LNCaP clone FGC (cell line): ENCODE data around the gene MBNL2.
A peak's percentile ranks its signal among the peaks of the same experiment; 100 is the strongest.

Experiments
- DNase-seq: peaks from one replicate; pipeline ENCODE4 v3.0.0-alpha.2; 2011; ENCODE audit warnings: low read depth
- H3K4me3 ChIP-seq: 2 replicates; pipeline ENCODE4 v1.5.1; 2011; ENCODE audit warnings: mild to moderate bottlenecking, low read depth, low read length, control low read depth
- TF ChIP-seq, protein P1 (sequence below): IDR thresholded peaks from 2 replicates; pipeline ENCODE4 v1.5.1; 2012; ENCODE audit warnings: mild to moderate bottlenecking; ENCODE audit not compliant: control insufficient read depth, insufficient read depth; ENCODE audit errors: extremely low read depth

Gene MBNL2

DNA sequence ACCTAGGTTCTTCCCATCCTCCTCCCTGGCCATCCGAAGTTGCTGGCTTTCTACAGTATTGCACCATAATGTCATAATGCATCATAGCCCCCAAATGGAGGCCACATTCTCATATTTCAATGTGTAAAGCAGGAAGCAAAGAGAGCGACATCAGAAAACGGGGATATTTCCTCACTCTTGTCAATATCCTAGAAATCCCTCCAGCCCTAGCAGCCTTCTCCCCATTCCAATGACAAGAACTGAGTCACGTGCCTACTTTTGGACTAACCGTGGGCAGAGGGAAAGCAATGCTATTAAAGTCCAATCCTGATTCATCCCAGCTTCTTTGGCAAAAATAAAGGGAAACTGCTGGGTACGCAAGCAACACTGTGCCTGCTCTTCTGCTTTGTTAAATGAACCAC lies 207.5 kb downstream of the MBNL2 start:
- TF ChIP-seq, protein P1, sequence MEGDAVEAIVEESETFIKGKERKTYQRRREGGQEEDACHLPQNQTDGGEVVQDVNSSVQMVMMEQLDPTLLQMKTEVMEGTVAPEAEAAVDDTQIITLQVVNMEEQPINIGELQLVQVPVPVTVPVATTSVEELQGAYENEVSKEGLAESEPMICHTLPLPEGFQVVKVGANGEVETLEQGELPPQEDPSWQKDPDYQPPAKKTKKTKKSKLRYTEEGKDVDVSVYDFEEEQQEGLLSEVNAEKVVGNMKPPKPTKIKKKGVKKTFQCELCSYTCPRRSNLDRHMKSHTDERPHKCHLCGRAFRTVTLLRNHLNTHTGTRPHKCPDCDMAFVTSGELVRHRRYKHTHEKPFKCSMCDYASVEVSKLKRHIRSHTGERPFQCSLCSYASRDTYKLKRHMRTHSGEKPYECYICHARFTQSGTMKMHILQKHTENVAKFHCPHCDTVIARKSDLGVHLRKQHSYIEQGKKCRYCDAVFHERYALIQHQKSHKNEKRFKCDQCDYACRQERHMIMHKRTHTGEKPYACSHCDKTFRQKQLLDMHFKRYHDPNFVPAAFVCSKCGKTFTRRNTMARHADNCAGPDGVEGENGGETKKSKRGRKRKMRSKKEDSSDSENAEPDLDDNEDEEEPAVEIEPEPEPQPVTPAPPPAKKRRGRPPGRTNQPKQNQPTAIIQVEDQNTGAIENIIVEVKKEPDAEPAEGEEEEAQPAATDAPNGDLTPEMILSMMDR, result no peak
- DNase-seq, result no peak
- H3K4me3 ChIP-seq, result no peak overlapping the region

DNA sequence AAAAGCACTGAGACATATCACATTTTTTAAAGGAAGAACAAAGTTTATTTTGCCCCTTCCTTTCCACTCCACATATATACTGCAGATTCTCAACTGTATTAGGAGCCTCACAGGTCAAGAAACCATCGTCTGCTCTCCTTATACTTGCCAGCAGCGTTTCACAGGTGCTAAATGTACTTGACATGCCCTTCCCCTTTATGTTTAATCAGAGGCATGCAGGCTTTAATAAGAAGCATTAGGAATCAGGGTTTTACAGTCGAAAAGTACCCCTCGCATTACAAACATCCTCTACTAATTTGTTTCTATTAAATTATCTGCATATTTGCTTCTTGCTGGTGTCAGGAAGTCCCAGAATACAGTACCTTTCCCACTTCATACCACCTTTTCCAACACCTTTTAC lies 208.2 kb downstream of the MBNL2 start:
- no peak for DNase-seq
- H3K4me3 ChIP-seq, result no peak overlapping the region
- TF ChIP-seq, protein P1, result no peak

DNA sequence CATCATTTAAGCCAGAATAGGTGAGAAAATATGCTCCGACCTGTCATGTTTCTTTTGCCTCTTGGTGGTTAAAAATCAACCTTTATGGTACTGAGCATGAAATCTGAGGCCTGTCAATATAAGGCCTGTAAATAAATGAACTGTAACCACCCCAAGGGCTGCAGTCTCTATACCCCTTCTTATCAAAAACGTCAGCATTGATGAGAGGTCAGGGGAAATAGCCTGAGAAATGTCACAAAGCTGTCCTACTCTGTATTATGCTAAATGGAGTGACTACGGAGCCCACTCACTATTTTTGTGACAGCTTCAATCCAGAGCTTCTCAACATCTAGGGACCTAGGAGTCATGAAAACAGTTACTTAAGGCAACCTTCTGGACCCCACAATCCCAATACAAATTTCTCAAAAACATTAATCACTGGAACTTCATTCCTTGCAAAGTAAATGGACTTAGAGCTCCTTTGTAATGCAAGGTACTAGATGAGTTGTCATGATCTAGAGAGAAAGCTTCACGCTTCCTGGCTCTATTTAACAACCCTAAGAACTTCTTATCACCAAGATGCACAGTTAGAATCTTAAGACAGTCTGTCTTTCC lies 209.1 kb downstream of the MBNL2 start:
- DNase-seq, result no peak
- TF ChIP-seq, protein P1, result no peak
- H3K4me3 ChIP-seq, result no peak overlapping the region

DNA sequence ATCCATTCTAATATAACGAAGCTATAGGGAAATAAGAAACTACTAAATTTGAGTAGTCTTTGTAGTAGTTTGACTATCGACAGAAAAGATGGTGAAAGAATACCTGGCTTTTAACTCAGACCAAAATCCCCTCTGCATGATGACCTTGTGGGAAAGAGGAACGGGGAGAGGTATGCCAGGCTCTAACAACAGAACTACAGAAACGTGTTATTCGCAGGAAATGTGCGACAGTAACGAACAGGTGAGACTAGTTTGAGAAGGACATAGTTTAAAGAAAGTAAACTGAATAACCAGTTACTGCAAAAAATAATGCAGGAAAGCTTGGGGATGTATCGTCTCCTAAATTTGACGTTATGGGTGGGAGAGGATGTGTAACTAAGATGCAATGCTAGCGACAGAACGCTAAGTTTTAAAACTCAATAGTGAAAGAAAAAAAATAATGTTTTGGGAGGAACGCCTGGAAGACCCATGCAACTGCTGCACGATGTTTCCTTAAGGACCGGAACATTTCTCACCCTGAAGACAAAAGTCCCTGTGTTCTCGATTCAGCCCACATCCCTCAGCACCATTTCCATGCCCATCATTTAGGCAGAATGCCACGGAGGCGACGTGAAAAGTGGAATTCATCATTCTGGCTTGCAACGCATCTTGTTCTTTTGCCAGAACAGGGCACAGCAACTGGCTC lies 210.2 kb downstream of the MBNL2 start:
- H3K4me3 ChIP-seq, result peak overlapping the region; percentile 64
- DNase-seq, result no peak
- TF ChIP-seq, protein P1, result no peak

DNA sequence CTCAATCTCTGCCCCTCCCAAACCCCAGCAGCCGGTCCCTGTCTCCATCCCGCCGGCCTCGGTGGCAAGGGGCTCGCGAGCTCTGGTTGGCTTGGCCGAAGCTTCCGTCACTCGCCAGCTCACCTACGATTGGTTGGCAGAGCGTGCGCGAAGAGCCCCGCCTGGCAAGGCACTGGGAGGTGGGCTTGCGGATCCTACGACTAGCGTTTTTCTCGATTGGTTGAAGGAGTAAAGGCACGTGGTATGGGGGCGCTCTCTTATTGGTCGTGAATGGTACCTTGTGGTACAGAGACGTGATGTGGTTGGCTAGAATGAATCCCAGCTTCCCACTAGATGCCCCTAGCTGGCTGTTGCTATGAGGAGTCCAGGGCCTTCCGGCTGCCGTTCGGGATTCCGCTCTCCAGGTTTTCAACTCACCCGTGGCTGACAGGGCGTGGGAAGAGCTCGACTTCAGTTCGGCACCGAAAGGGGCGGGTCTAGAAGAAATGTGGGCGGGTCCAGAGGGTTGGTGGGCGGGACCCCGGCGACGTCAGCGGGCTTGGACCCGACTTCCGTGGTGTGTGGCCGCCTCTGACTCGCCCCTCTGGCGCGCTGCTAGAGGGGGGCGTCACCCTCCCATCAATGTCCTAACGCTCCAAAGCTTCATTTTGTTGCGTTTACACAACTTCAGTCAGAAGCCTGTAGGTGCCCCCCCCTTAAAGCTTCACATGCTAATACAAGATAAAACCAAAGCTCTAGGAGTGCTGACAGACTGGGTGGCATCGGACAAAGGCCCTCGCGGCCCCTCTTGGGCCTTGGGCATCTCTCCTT lies 211.0 kb downstream of the MBNL2 start:
- peak overlapping the region; percentile 87 for H3K4me3 ChIP-seq
- DNase-seq, result peak; percentile 100
- TF ChIP-seq, protein P1, result no peak

DNA sequence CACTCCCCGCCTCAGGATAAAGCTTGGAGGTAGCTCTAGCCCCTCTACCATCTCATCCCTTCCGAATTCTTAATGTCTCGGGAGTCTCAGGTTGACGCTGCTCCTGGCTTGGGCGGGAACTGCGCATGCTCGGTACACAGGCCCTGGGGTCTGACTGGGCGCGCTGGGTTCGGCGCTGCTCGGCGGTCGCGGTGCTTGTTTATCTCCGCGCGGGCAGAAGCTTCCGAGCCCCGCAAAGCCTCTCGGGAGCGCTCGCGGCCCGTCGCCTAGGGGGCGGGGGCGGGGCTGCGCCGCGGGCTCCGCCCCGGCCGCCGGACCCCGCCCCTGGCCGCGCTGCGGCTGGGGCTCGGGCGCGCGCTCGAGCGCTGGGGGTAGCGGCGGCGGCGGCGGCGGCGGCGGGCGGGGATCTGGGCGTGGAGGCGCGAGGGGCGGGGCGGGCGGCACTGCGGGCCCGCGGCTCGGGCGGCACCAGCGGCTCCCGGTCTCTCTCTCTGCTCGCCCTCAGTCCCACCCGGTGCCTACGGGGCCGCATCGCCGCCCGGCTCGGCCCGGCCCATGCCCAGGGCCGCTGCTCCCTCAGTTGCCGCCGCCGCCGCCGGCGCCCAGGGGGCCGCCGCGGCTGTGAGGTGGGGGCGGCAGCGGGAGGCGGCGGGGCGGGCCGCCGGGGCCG lies 211.7 kb downstream of the MBNL2 start, which contains the start of gene RAP2A:
Gene RAP2A, plus strand, starts transcription at position 443 of the 670 bp plus-strand sequence. CDS start 302 bp downstream, outside the sequence.
- TF ChIP-seq, protein P1, result 0 out of 2 replicates have a peak, but pooled peaks have one; percentile 26
- peak; percentile 56 for DNase-seq

More for the DNA sequence above, 211.7 kb downstream of the MBNL2 start, which contains the start of gene RAP2A:
- peak within 1 kb of the TSS; percentile 87 for H3K4me3 ChIP-seq
